Fibroblast of the conjunctiva (primary cell): ENCODE results near the gene ZSCAN2.

Experiments used
- DNase-seq: peaks from one replicate; pipeline ENCODE4 v3.0.0-alpha.2; 2010; ENCODE audit warnings: low read depth

ZSCAN2 gene

DNA sequence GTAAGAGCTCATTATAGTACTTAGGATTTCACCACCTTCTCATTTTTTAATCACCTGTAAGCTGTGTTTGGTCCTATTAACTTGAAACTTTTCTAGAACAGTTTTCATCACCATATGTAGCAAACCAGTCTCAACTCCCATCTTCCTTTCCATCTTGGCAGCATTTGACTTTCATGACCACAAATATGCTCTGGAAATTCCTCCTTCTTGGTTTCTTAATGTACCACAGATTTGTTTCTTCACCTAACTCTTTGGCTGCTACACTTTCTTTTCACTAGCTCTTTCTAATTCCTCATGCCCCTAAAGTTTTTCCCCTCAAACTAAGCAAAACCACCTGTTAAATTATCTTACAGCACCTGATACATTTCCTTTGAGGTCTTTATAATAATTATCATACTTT, 70.4 kb downstream of the ZSCAN2 start:
- DNase-seq = peak; percentile 63
